K562 (cell line): ENCODE measurements around the gene RNF141. TPM values are rescaled to one million over a fixed set of nuclear protein-coding genes. Genes with fewer than 3 reads are reported as not detected.

Source experiments
- ATAC-seq: fragments of 200-7000 bp; cut with Tn5 transposase; 3 replicates; pipeline ENCODE4 v1.9.1; 2020; ENCODE audit warnings: moderate library complexity
- BruUV-seq: library from RNA; stranded (reverse); fragments of 400-500 nt; replicated peaks from 2 replicates; lab custom pipeline; 2021; lab: Mats Ljungman, UMichigan
- CTCF ChIA-PET: fragments of 300-600 bp; formaldehyde crosslinking; extraction: SDS; loops from one replicate; lab custom pipeline; 2021; ENCODE audit warnings: low intra/inter-chr PET ratio; lab: Yijun Ruan, JAX
- POLR2A ChIA-PET: fragments of 300-600, 350-650 bp; sonication (Branson Sonifier 250); formaldehyde crosslinking; extraction: SDS; loops from one replicate; lab custom pipeline; 2021; ENCODE audit warnings: antibody characterized with exemption, inconsistent platforms; lab: Yijun Ruan, JAX
- DNase-seq, 4 experiments: peaks; one replicate each; pipeline versions ENCODE4 v3.0.0 to v3.0.0-alpha.2; 2011 to 2018; ENCODE audit warnings: low spot score in 3 of 4, mixed read lengths in 3 of 4; ENCODE audit errors: extremely low read depth in 1 of 4
- FAIRE-seq: peaks from 2 replicates; lab custom pipeline; 2011; peaks lifted over from hg19 to GRCh38; lab: Jason Lieb, UNC
- H2AFZ ChIP-seq: 2 replicates; pipeline ENCODE4 v1.6.0; 2011; ENCODE audit warnings: low read depth, low read length, control low read depth, inconsistent platforms
- H3K27ac ChIP-seq: fragments of 200-600 bp; 3 replicates; pipeline ENCODE4 v1.8.0; 2011; ENCODE audit warnings: low read depth, mild to moderate bottlenecking, control low read depth, inconsistent platforms, low read length, moderate library complexity, mixed read lengths; ENCODE audit errors: extremely low read depth
- H3K27me3 ChIP-seq, 2 experiments: fragments of 300-600 bp in 1 of 2; 2 replicates in 1 of 2; 3 replicates in 1 of 2; pipeline versions ENCODE4 v1.6.0 to v1.8.0; 2011; ENCODE audit warnings: inconsistent platforms in 2 of 2, low read length in 2 of 2, mild to moderate bottlenecking in 1 of 2, mixed read lengths in 1 of 2, moderate library complexity in 1 of 2; ENCODE audit not compliant: control insufficient read depth in 2 of 2, insufficient read depth in 2 of 2
- H3K36me3 ChIP-seq: fragments of 300-600 bp; 3 replicates; pipeline ENCODE4 v1.8.0; 2011; ENCODE audit warnings: mild to moderate bottlenecking, low read length, inconsistent platforms; ENCODE audit not compliant: control insufficient read depth, insufficient read depth
- H3K4me1 ChIP-seq, 2 experiments: fragments of 200-600 bp in 1 of 2; replicated peaks in 1 of 2; 2 replicates in 1 of 2; 3 replicates in 1 of 2; pipeline versions ENCODE4 v1.5.1 to v1.8.0; 2011; ENCODE audit warnings: inconsistent platforms in 2 of 2, low read length in 2 of 2, mild to moderate bottlenecking in 1 of 2, mixed read lengths in 1 of 2, moderate library complexity in 1 of 2; ENCODE audit not compliant: control insufficient read depth in 2 of 2, insufficient read depth in 2 of 2
- H3K4me2 ChIP-seq: 2 replicates; pipeline ENCODE4 v1.6.1; 2011; ENCODE audit warnings: low read length, control low read depth, inconsistent platforms, mixed read lengths; ENCODE audit not compliant: insufficient read depth
- H3K4me3 ChIP-seq: fragments of 200-600 bp; sonication (generic), shearing (Covaris generic); 2 replicates; pipeline ENCODE4 v1.5.1; 2016; ENCODE audit warnings: control low read depth, inconsistent platforms
- H3K79me2 ChIP-seq: fragments of 200-600 bp; 3 replicates; pipeline ENCODE4 v1.8.0; 2011; ENCODE audit warnings: low read length, inconsistent platforms; ENCODE audit not compliant: control insufficient read depth, insufficient read depth
- H3K9ac ChIP-seq, 2 experiments: 2 replicates each; pipeline versions ENCODE4 v1.6.0 to v1.6.1; 2011; ENCODE audit warnings: low read depth in 2 of 2, low read length in 2 of 2, control low read depth in 1 of 2, inconsistent platforms in 1 of 2, mild to moderate bottlenecking in 1 of 2, mixed read lengths in 1 of 2; ENCODE audit not compliant: insufficient read depth in 1 of 2
- H3K9me1 ChIP-seq: one replicate; pipeline ENCODE4 v1.6.0; 2011; ENCODE audit warnings: inconsistent platforms, mild to moderate bottlenecking, low read length, moderate library complexity; ENCODE audit not compliant: control insufficient read depth, insufficient read depth
- H3K9me3 ChIP-seq: replicated peaks from 2 replicates; pipeline ENCODE4 v1.5.1; 2011; ENCODE audit warnings: low read depth, low read length, inconsistent platforms; ENCODE audit not compliant: control insufficient read depth, insufficient read depth
- H4K20me1 ChIP-seq: replicated peaks from 2 replicates; pipeline ENCODE4 v1.6.1; 2011; ENCODE audit warnings: low read length, inconsistent platforms, mixed read lengths; ENCODE audit not compliant: control insufficient read depth, insufficient read depth
- POLR2G ChIP-seq: fragments of 200-400 bp; formaldehyde crosslinking; IDR thresholded peaks from 2 replicates; pipeline ENCODE4 v1.6.1; 2017; ENCODE audit warnings: low read depth, mild to moderate bottlenecking, antibody characterized with exemption, low read length, moderate library complexity
- PRDM10 ChIP-seq: fragments of 450-650 bp; IDR thresholded peaks from 2 replicates; pipeline ENCODE4 v1.6.1; 2018; ENCODE audit not compliant: partially characterized antibody
- WGBS: fragments of 100-300 bp; shearing (Covaris generic); methylation state at CpG from one replicate; pipeline ENCODE4 v1.1.6; 2016; ENCODE audit warnings: low coverage, mixed read lengths; ENCODE audit not compliant: insufficient coverage; ENCODE audit errors: missing lambda C conversion rate; 5-methylcytosine and 5-hydroxymethylcytosine counted together
- in situ Hi-C: fragments of 300-500 bp; cut with MboI; formaldehyde crosslinking; loops from 4 replicates; pipeline ENCODE4 v1.15.0; 2018; ENCODE audit warnings: inconsistent platforms, mixed read lengths
- intact Hi-C: fragments of 100-400 bp; cut with micrococcal nuclease; formaldehyde crosslinking; loops from 2 replicates; pipeline ENCODE4 v1.14.2; 2022
- polyA plus RNA-seq, 8 experiments: library from polyadenylated mRNA; depleted of rRNA in 4 of 8; stranded (reverse) in 5 of 8; unstranded in 3 of 8; fragments of >200 nt; fragmentation: Nextera tagmentation in 2 of 8; fragmentation: Illumina TruSeq in 1 of 8; extraction: Ambion mirVana in 2 of 8; extraction: Trizol in 1 of 8; gene quantifications; 2 replicates each; pipeline versions ENCODE4 v1.2.1 to v1.2.3, GENCODE V29; 2011 to 2014; ENCODE audit warnings: inconsistent platforms in 1 of 8, missing spikeins in 1 of 8
- total RNA-seq, 7 experiments: library from RNA; depleted of rRNA in 6 of 7; stranded (reverse); fragments of >200 nt in 6 of 7; fragmentation: Illumina TruSeq in 2 of 7; extraction: Trizol in 2 of 7; gene quantifications; 2 replicates each; pipeline versions ENCODE4 v1.2.1 to v1.2.3, GENCODE V29; 2011 to 2021; ENCODE audit warnings: low replicate concordance in 1 of 7

The RNF141 gene
- total and polyA plus RNA-seq, 9 of the 15 experiments (the other 6 are each of a cell fraction or from before 2014, with no cell fraction given), result 9.7 to 51.9 (median 18.9) TPM

- H3K4me3 ChIP-seq, result no peak overlapping the region
- POLR2A ChIA-PET, result interaction anchor here (0.6 kb wide), 1 partner anchor 126 kb away, joined by 3 read pairs; no protein-coding TSS in a partner anchor
- CTCF ChIA-PET, result no interaction called here
- no peaks in the 10 kb centered on the region for H3K4me1 ChIP-seq
- no TSS peak for BruUV-seq
- H3K27ac ChIP-seq, result no peak overlapping the region
- H4K20me1 ChIP-seq, result no peaks in the 10 kb centered on the region; the same call in 1 of the 2 replicates
- H3K9me1 ChIP-seq, result no peaks in the 10 kb centered on the region
- no peak overlapping the region for H2AFZ ChIP-seq
- ATAC-seq (no peak), DNase-seq (no peak), FAIRE-seq (no peak)
- intact Hi-C loops (no loop called here), in situ Hi-C loops (loop anchor here (5.0 kb wide), 1 partner anchor 91 kb away; no protein-coding TSS in a partner anchor)
- H3K9ac ChIP-seq, result peak overlapping the region in 1 of 2 experiments; percentile 22; a peak in 1 of 4 replicates
- TF ChIP-seq POLR2G, result 0 out of 2 replicates have a peak, but pooled peaks have one; percentile 15
- TF ChIP-seq PRDM10, result no peak
- H3K27me3 ChIP-seq, result no peaks in the 10 kb centered on the region
- H3K4me2 ChIP-seq, result no peak overlapping the region
- H3K36me3 ChIP-seq, result peaks cover 86% of the 10 kb centered on the region
- H3K79me2 ChIP-seq, result no peaks in the 10 kb centered on the region
- WGBS, result 81% methylated on average over 9 of the region's 10 CpGs
- no peaks in the 10 kb centered on the region for H3K9me3 ChIP-seq
Measured at GRCh38 chr11:10498426-10499250, 42.3 kb downstream of the RNF141 start.
